ENCODE measurements around the gene RFX3.

DNA sequence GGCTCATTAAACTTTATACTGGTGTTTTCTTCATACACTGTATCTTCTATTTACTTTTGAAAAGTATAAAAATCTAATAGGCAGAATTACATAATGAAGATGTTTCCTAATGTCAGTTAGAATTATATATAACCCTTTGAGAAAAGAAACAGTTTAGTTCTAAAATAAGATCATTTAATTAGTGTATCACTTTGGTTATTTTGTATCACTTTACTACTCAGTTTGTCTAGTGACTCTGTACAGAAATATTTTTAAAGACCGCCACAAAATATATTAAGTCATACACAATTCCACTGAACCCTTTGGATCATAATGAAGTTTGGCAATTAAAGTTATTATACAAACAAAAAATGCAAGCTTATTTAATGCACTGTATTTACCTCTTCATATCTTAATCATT is 15.0 kb downstream of the RFX3 start:
- TF ChIP-seq CTCF (IDR thresholded peaks at IDR 0.05 in 4 of 5, conservative IDR thresholded peaks at IDR 0.05 in 1 of 5) (no peak), POLR2A (IDR thresholded peaks at IDR 0.05) (no peak)

Data from gastrocnemius medialis (tissue), 4 donors.